ENCODE results near the gene CCBE1. TPM values are rescaled to one million over a fixed set of nuclear protein-coding genes. Genes with fewer than 3 reads are reported as not detected.

Gene CCBE1
- total RNA-seq, 1 experiment from 2014 or later: 0.09 TPM

DNA sequence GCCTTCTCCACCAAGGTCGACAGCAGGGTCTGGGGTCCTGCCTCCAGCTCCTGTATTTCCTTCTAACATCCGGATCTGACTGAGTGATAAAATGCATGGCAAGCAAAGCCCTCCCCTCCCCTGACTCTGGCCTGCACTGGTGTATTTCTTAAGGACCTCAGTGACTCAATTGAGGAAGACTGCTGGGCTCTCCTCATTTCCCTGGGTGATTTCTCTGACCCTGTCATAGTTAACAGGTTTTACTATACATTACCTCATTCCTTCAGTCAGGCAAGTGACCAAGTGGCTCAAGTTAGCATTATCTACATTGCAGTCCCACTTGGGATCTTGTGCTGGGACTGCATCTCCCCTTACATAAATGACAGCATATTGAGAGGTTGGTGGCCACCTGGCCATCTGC lies 38.8 kb upstream of the CCBE1 start:
- Histone ChIP-seq H3K4me3 (ENCODE audit: low read depth, low read length) (no peak overlapping the region), H3K27me3 (replicated peaks; ENCODE audit: control insufficient read depth, insufficient read depth, low read length) (no peaks in the 10 kb centered on the region), H3K4me1 (no peaks in the 10 kb centered on the region), H3K9me3 (no peaks in the 10 kb centered on the region), H3K36me3 (ENCODE audit: control insufficient read depth, insufficient read depth, low read length) (no peaks in the 10 kb centered on the region)
- Mint-ChIP-seq H3K36me3 (ENCODE audit: insufficient read depth, unreplicated experiment) (no peaks in the 10 kb centered on the region), H3K27me3 (ENCODE audit: insufficient read depth, unreplicated experiment) (no peaks in the 10 kb centered on the region), H3K27ac (ENCODE audit: unreplicated experiment) (no peak overlapping the region), H3K9me3 (ENCODE audit: unreplicated experiment) (no peaks in the 10 kb centered on the region), H3K4me3 (ENCODE audit: unreplicated experiment) (no peak overlapping the region), H3K4me1 (ENCODE audit: low read depth, unreplicated experiment) (no peaks in the 10 kb centered on the region)
- TF ChIP-seq, protein P1, sequence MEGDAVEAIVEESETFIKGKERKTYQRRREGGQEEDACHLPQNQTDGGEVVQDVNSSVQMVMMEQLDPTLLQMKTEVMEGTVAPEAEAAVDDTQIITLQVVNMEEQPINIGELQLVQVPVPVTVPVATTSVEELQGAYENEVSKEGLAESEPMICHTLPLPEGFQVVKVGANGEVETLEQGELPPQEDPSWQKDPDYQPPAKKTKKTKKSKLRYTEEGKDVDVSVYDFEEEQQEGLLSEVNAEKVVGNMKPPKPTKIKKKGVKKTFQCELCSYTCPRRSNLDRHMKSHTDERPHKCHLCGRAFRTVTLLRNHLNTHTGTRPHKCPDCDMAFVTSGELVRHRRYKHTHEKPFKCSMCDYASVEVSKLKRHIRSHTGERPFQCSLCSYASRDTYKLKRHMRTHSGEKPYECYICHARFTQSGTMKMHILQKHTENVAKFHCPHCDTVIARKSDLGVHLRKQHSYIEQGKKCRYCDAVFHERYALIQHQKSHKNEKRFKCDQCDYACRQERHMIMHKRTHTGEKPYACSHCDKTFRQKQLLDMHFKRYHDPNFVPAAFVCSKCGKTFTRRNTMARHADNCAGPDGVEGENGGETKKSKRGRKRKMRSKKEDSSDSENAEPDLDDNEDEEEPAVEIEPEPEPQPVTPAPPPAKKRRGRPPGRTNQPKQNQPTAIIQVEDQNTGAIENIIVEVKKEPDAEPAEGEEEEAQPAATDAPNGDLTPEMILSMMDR (IDR thresholded peaks at IDR 0.05; ENCODE audit: insufficient read depth in 1 of 2, low read depth in 1 of 2, low read length in 1 of 2, severe bottlenecking in 1 of 2, unreplicated experiment in 1 of 2): no peak
- POLR2A ChIA-PET: no interaction called here
- CTCF ChIA-PET: no interaction called here
- DNase-seq: no peak
- intact Hi-C loops (cut with micrococcal nuclease; ENCODE audit: unreplicated experiment): no loop called here
- no TSS peak for BruUV-seq (replicated peaks)

DNA sequence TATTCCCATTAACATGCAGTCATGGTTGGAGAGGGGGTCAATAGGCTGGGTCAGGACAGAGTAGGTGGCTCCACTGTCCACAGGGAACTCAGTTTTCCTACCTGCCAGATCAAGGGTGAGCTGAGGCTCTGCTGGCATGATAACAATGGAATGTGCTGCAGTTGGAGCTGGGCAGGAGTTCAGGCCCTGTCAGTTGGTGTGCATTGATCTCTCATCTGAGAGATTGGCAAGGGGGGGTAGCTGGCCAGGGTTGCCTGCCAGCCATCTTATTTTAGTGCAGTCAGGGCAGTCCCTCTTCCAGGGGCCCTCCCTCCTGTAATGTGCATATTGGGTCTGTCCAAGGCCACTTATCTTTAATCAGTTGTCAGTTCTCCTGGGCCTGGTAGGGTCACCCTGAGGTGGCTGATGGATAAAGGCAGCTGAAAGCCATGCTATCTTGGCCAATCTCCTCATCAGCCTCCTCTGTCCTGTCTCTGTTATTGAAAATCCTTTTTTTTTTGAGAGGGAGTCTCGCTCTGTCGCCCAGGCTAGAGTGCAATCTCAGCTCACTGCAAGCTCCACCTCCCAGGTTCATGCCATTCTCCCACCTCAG lies 38.1 kb upstream of the CCBE1 start:
- Mint-ChIP-seq H3K36me3 (ENCODE audit: insufficient read depth, unreplicated experiment) (no peaks in the 10 kb centered on the region), H3K27me3 (ENCODE audit: insufficient read depth, unreplicated experiment) (no peaks in the 10 kb centered on the region), H3K9me3 (ENCODE audit: unreplicated experiment) (no peaks in the 10 kb centered on the region), H3K27ac (ENCODE audit: unreplicated experiment) (no peak overlapping the region), H3K4me3 (ENCODE audit: unreplicated experiment) (no peak overlapping the region), H3K4me1 (ENCODE audit: low read depth, unreplicated experiment) (no peaks in the 10 kb centered on the region)
- TF ChIP-seq, protein P1 (IDR thresholded peaks at IDR 0.05; ENCODE audit: insufficient read depth in 1 of 2, low read depth in 1 of 2, low read length in 1 of 2, severe bottlenecking in 1 of 2, unreplicated experiment in 1 of 2): no peak
- Histone ChIP-seq H3K36me3 (ENCODE audit: control insufficient read depth, insufficient read depth, low read length) (no peaks in the 10 kb centered on the region), H3K9me3 (no peaks in the 10 kb centered on the region), H3K4me1 (no peaks in the 10 kb centered on the region), H3K4me3 (ENCODE audit: low read depth, low read length) (no peak overlapping the region), H3K27me3 (replicated peaks; ENCODE audit: control insufficient read depth, insufficient read depth, low read length) (no peaks in the 10 kb centered on the region)
- no peak for DNase-seq
- POLR2A ChIA-PET: no interaction called here
- intact Hi-C loops (cut with micrococcal nuclease; ENCODE audit: unreplicated experiment): no loop called here
- no TSS peak for BruUV-seq (replicated peaks)
- CTCF ChIA-PET: no interaction called here

DNA sequence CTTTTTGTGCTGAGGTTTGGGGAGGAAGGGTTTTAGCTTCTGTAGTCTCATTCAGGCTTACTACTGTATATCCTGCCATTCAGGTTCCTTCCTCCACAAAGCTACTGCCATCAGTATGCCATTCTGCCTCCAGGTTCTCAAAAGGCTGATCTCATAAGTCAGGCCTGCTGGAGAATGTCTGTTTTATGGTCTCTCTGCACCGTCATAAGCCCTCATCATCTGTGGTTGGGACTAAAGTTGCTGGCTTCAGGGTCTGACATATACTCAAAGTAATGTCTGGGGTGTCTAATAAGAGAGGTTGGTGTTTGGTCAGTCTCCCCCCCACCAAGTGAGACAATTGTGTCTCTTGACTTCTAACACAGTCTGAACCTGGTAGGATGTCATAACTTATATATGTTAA lies 36.2 kb upstream of the CCBE1 start:
- H3K9me3 Mint-ChIP-seq (ENCODE audit: unreplicated experiment): no peaks in the 10 kb centered on the region
- intact Hi-C loops (cut with micrococcal nuclease; ENCODE audit: unreplicated experiment): no loop called here
- H3K36me3 Mint-ChIP-seq (ENCODE audit: insufficient read depth, unreplicated experiment): no peaks in the 10 kb centered on the region
- no peak for DNase-seq
- ChIA-PET POLR2A (no interaction called here), CTCF (no interaction called here)
- no peaks in the 10 kb centered on the region for H3K27me3 Mint-ChIP-seq (ENCODE audit: insufficient read depth, unreplicated experiment)
- no peak overlapping the region for H3K4me3 ChIP-seq (ENCODE audit: low read depth, low read length)
- no peaks in the 10 kb centered on the region for H3K4me1 ChIP-seq
- H3K36me3 ChIP-seq (ENCODE audit: control insufficient read depth, insufficient read depth, low read length): no peaks in the 10 kb centered on the region
- no peak overlapping the region for H3K27ac Mint-ChIP-seq (ENCODE audit: unreplicated experiment)
- no peaks in the 10 kb centered on the region for H3K4me1 Mint-ChIP-seq (ENCODE audit: low read depth, unreplicated experiment)
- TF ChIP-seq, protein P1 (IDR thresholded peaks at IDR 0.05; ENCODE audit: insufficient read depth in 1 of 2, low read depth in 1 of 2, low read length in 1 of 2, severe bottlenecking in 1 of 2, unreplicated experiment in 1 of 2): no peak
- no peaks in the 10 kb centered on the region for H3K9me3 ChIP-seq
- H3K4me3 Mint-ChIP-seq (ENCODE audit: unreplicated experiment): no peak overlapping the region
- no peaks in the 10 kb centered on the region for H3K27me3 ChIP-seq (replicated peaks; ENCODE audit: control insufficient read depth, insufficient read depth, low read length)
- BruUV-seq (replicated peaks): no TSS peak
